K562 (cell line): ENCODE results near the gene MYOM1. TPM values are rescaled to one million over a fixed set of nuclear protein-coding genes. Genes with fewer than 3 reads are reported as not detected.
A peak's percentile ranks its signal among the peaks of the same experiment; 100 is the strongest.

Experiments used
- BCOR ChIP-seq: fragments of 450-650 bp; IDR thresholded peaks from 2 replicates; pipeline ENCODE4 v1.6.1; 2016
- BHLHE40 ChIP-seq: IDR thresholded peaks from 2 replicates; pipeline ENCODE4 v1.6.1; 2011; ENCODE audit warnings: low read length, improper control_type of control experiment
- BRD9 ChIP-seq: fragments of 450-650 bp; IDR thresholded peaks from 2 replicates; pipeline ENCODE4 v1.6.1; 2018; ENCODE audit warnings: low read depth; ENCODE audit not compliant: partially characterized antibody
- CBX1 ChIP-seq: sonication (generic); IDR thresholded peaks from 2 replicates; pipeline ENCODE4 v1.6.1; 2016; ENCODE audit warnings: antibody characterized with exemption, low read depth, mild to moderate bottlenecking
- CHD1 ChIP-seq: fragments of 200-600 bp; sonication (generic); IDR thresholded peaks from one replicate; pipeline ENCODE4 v1.6.1; 2012; ENCODE audit warnings: mild to moderate bottlenecking, moderate library complexity, low read length, inconsistent platforms
- CREB1 ChIP-seq, 2 experiments: sonication (generic) in 1 of 2; formaldehyde crosslinking in 1 of 2; IDR thresholded peaks; 2 replicates each; pipeline versions ENCODE4 v1.6.1 to v1.8.0; 2012 to 2022; ENCODE audit warnings: inconsistent platforms in 1 of 2, mild to moderate bottlenecking in 1 of 2, missing genetic modification reagents in 1 of 2, moderate library complexity in 1 of 2
- ETV1 ChIP-seq: fragments of 450-650 bp; conservative IDR thresholded peaks from 2 replicates; pipeline ENCODE4 v1.6.1; 2016; ENCODE audit warnings: missing genetic modification characterization, control low read depth, low read depth, missing compliant biosample characterization
- HMG20A ChIP-seq: fragments of 450-650 bp; formaldehyde crosslinking; conservative IDR thresholded peaks from 2 replicates; pipeline ENCODE4 v1.4.0; 2020; ENCODE audit warnings: mild to moderate bottlenecking, mixed read lengths
- ILF3 ChIP-seq: fragments of 450-650 bp; IDR thresholded peaks from 2 replicates; pipeline ENCODE4 v1.6.1; 2018; ENCODE audit warnings: antibody characterized with exemption, mild to moderate bottlenecking, moderate library complexity, borderline replicate concordance
- JUNB ChIP-seq: fragments of 450-650 bp; formaldehyde crosslinking; conservative IDR thresholded peaks from 2 replicates; pipeline ENCODE4 v1.4.0; 2020; ENCODE audit warnings: mild to moderate bottlenecking
- KHSRP ChIP-seq: fragments of 450-650 bp; IDR thresholded peaks from 2 replicates; pipeline ENCODE4 v1.6.1; 2017
- MCM7 ChIP-seq, 2 experiments: fragments of 450-650 bp; IDR thresholded peaks; 2 replicates each; pipeline ENCODE4 v1.6.1; 2016 to 2018
- MTA1 ChIP-seq: fragments of 450-650 bp; IDR thresholded peaks from 2 replicates; pipeline ENCODE4 v1.6.1; 2017; ENCODE audit warnings: borderline replicate concordance
- OTX1 ChIP-seq: fragments of 450-650 bp; formaldehyde crosslinking; IDR thresholded peaks from 2 replicates; pipeline ENCODE4 v1.4.0; 2022; ENCODE audit warnings: mild to moderate bottlenecking
- SMAD2 ChIP-seq: fragments of 150-350 bp; IDR thresholded peaks from 2 replicates; pipeline ENCODE4 v1.6.1; 2014; ENCODE audit warnings: low read depth, mild to moderate bottlenecking, low read length
- TAF15 ChIP-seq: fragments of 200-400 bp; formaldehyde crosslinking; IDR thresholded peaks from 2 replicates; pipeline ENCODE4 v1.6.1; 2017; ENCODE audit warnings: mild to moderate bottlenecking, low read depth, low read length, moderate library complexity
- TRIM28 ChIP-seq: fragments of 450-650 bp; IDR thresholded peaks from 2 replicates; pipeline ENCODE4 v1.6.1; 2017
- YY1 ChIP-seq, 3 experiments: IDR thresholded peaks; 2 replicates each; pipeline ENCODE4 v1.6.1; 2011; ENCODE audit warnings: low read length in 2 of 3, mild to moderate bottlenecking in 2 of 3, moderate library complexity in 2 of 3, borderline replicate concordance in 1 of 3, control low read depth in 1 of 3, low read depth in 1 of 3; ENCODE audit not compliant: insufficient read depth in 3 of 3, insufficient replicate concordance in 2 of 3, control insufficient read depth in 1 of 3, insufficient read length in 1 of 3; ENCODE audit errors: extremely low read depth in 1 of 3
- ZC3H4 ChIP-seq: sonication (generic); formaldehyde crosslinking; IDR thresholded peaks from 2 replicates; pipeline ENCODE4 v1.9.0; 2021; ENCODE audit warnings: missing genetic modification reagents, borderline replicate concordance
- ZNF318 ChIP-seq, 2 experiments: fragments of 450-650 bp; IDR thresholded peaks; 2 replicates each; pipeline ENCODE4 v1.6.1; 2016; ENCODE audit warnings: mild to moderate bottlenecking in 2 of 2, borderline replicate concordance in 1 of 2, low read depth in 1 of 2, moderate library complexity in 1 of 2
- ZNF668 ChIP-seq: fragments of 250-450 bp; sonication (Bioruptor Pico); IDR thresholded peaks from 2 replicates; pipeline ENCODE4 v1.8.0; 2022; ENCODE audit warnings: mild to moderate bottlenecking, inconsistent platforms
- polyA plus RNA-seq, 8 experiments: library from polyadenylated mRNA; depleted of rRNA in 4 of 8; stranded (reverse) in 5 of 8; unstranded in 3 of 8; fragments of >200 nt; fragmentation: Nextera tagmentation in 2 of 8; fragmentation: Illumina TruSeq in 1 of 8; extraction: Ambion mirVana in 2 of 8; extraction: Trizol in 1 of 8; gene quantifications; 2 replicates each; pipeline versions ENCODE4 v1.2.1 to v1.2.3, GENCODE V29; 2011 to 2014; ENCODE audit warnings: inconsistent platforms in 1 of 8, missing spikeins in 1 of 8
- total RNA-seq, 7 experiments: library from RNA; depleted of rRNA in 6 of 7; stranded (reverse); fragments of >200 nt in 6 of 7; fragmentation: Illumina TruSeq in 2 of 7; extraction: Trizol in 2 of 7; gene quantifications; 2 replicates each; pipeline versions ENCODE4 v1.2.1 to v1.2.3, GENCODE V29; 2011 to 2021; ENCODE audit warnings: low replicate concordance in 1 of 7

The MYOM1 gene
- total and polyA plus RNA-seq, 9 of the 15 experiments (the other 6 are each of a cell fraction or from before 2014, with no cell fraction given) = 0.01 to 0.62 (median 0.25) TPM

DNA sequence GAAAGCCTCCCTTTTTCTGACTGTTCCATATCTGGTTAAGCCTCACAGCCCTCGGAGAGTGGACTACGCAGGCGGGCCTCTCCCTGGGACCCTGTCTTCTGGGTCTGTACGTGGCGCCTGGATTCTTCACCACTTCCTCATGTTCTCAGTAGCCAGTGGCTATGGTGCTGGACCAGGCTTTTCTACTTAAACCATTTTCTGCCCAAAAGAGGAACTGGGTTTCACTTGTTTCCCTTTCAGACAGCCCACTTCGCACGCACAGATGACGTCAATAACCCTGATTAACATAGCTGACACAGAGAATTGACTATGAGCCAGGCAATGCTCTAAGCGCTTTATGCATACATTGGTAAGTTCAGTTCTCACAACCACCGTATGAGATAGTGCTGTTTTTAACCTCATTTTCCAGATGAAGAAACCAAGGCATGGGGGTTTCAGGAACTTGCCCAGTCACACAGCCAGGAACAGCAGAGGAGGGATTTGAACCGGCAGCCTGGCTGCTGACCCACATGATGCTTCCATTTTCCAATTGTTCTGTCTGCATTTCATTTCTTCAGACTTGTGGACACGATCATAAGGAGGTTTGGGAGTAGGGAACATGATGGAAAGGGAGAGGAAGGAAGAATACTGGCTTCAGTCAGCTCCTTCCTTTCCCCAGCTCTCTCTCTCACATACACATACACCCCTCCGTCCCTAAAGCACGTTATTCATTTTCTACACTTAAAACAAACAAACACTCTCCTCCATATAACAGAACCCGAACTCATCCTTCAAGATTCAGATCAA lies 41.7 kb downstream of the MYOM1 start (continued):
- TF ChIP-seq YY1 (IDR thresholded peaks at IDR 0.05; ENCODE audit: borderline replicate concordance in 1 of 3, control insufficient read depth in 1 of 3, extremely low read depth in 1 of 3, insufficient read depth in 3 of 3, insufficient read length in 1 of 3, insufficient replicate concordance in 2 of 3, low read depth in 1 of 3, low read length in 2 of 3) = peak in 1 of 3 experiments; percentile 15
- TF ChIP-seq JUNB = no peak
- no peak for TF ChIP-seq CBX1
- TF ChIP-seq BHLHE40 = peak; percentile 78
- no peak for TF ChIP-seq MCM7 (IDR thresholded peaks at IDR 0.05)
- TF ChIP-seq CHD1 = no peak
- peak; percentile 83 for TF ChIP-seq CREB1 (IDR thresholded peaks at IDR 0.05)
- peak; percentile 88 for TF ChIP-seq CREB1 (CRISPR knock-in tag; IDR thresholded peaks at IDR 0.05)
- TF ChIP-seq ZC3H4 (CRISPR knock-in tag) = no peak
- no peak for TF ChIP-seq BCOR
- no peak for TF ChIP-seq BRD9
- no peak for TF ChIP-seq ILF3
- TF ChIP-seq HMG20A (CRISPR knock-in tag) = no peak
- no peak for TF ChIP-seq ETV1 (tag)
- no peak for TF ChIP-seq SMAD2
- 0 out of 2 replicates have a peak, but pooled peaks have one; percentile 25 for TF ChIP-seq OTX1 (CRISPR knock-in tag)
- no peak for TF ChIP-seq ZNF318 (IDR thresholded peaks at IDR 0.05; ENCODE audit: borderline replicate concordance in 1 of 2, low read depth in 1 of 2)
- no peak; the same call in 1 of the 2 replicates for TF ChIP-seq KHSRP
- no peak for TF ChIP-seq TAF15
- TF ChIP-seq MTA1 = peak; percentile 82; the same call in 1 of the 2 replicates
- no peak for TF ChIP-seq ZNF668 (CRISPR knock-in tag)
- no peak for TF ChIP-seq TRIM28
